HG02610 (cell line): ENCODE data around the gene GDPD5.

Experiments
- ATAC-seq: cut with Tn5 transposase; IDR thresholded peaks from one replicate; pipeline ENCODE4 v1.9.1; 2021; ENCODE audit warnings: mild to moderate bottlenecking, moderate library complexity; ENCODE audit not compliant: unreplicated experiment

Gene GDPD5

GRCh38 chr11:75474878-75475766 lies 50.6 kb downstream of the GDPD5 start:
- no peak for ATAC-seq

- no peak for ATAC-seq
These were observed 51.5 kb downstream of the GDPD5 start for GRCh38 chr11:75474240-75474639.

- ATAC-seq, result no peak
These were observed 52.1 kb downstream of the GDPD5 start for GRCh38 chr11:75473684-75474083.

GRCh38 chr11:75472081-75472732 lies 53.5 kb downstream of the GDPD5 start:
- ATAC-seq, result no peak

- ATAC-seq, result no peak
These were observed 54.4 kb downstream of the GDPD5 start for GRCh38 chr11:75471176-75471973.

- ATAC-seq, result no peak
These were observed 55.2 kb downstream of the GDPD5 start for GRCh38 chr11:75470476-75471080.

- no peak for ATAC-seq
These were observed 55.8 kb downstream of the GDPD5 start for GRCh38 chr11:75469785-75470405.

- ATAC-seq, result no peak
These were observed 57.0 kb downstream of the GDPD5 start for GRCh38 chr11:75468534-75469340.

GRCh38 chr11:75467881-75468280 lies 57.9 kb downstream of the GDPD5 start:
- ATAC-seq, result no peak

- ATAC-seq, result no peak
These were observed 58.4 kb downstream of the GDPD5 start for GRCh38 chr11:75467311-75467710.

GRCh38 chr11:75465701-75466531 lies 59.8 kb downstream of the GDPD5 start:
- ATAC-seq, result no peak

GRCh38 chr11:75463106-75463774 lies 62.5 kb downstream of the GDPD5 start:
- no peak for ATAC-seq

- ATAC-seq, result no peak
These were observed 63.6 kb downstream of the GDPD5 start for GRCh38 chr11:75462117-75462653.

- no peak for ATAC-seq
These were observed 64.6 kb downstream of the GDPD5 start for GRCh38 chr11:75461151-75461550.

- no peak for ATAC-seq
These were observed 69.1 kb downstream of the GDPD5 start for GRCh38 chr11:75456596-75457183.

- no peak for ATAC-seq
These were observed 70.8 kb downstream of the GDPD5 start for GRCh38 chr11:75454987-75455386.

- ATAC-seq, result no peak
These were observed 71.7 kb downstream of the GDPD5 start for GRCh38 chr11:75453916-75454655.
